IPS-18c (cell line): ENCODE measurements around the gene CFAP54.

Source experiments
- H3K4me3 ChIP-seq: 2 replicates; pipeline ENCODE4 v1.7.0; 2013; ENCODE audit warnings: low read depth, mild to moderate bottlenecking, low read length, moderate library complexity; ENCODE audit not compliant: insufficient read depth
- H3K9me3 ChIP-seq: one replicate; pipeline ENCODE4 v1.6.1; 2013; ENCODE audit warnings: mild to moderate bottlenecking, low read length, moderate library complexity; ENCODE audit not compliant: control insufficient read depth, insufficient read depth

Gene CFAP54

DNA sequence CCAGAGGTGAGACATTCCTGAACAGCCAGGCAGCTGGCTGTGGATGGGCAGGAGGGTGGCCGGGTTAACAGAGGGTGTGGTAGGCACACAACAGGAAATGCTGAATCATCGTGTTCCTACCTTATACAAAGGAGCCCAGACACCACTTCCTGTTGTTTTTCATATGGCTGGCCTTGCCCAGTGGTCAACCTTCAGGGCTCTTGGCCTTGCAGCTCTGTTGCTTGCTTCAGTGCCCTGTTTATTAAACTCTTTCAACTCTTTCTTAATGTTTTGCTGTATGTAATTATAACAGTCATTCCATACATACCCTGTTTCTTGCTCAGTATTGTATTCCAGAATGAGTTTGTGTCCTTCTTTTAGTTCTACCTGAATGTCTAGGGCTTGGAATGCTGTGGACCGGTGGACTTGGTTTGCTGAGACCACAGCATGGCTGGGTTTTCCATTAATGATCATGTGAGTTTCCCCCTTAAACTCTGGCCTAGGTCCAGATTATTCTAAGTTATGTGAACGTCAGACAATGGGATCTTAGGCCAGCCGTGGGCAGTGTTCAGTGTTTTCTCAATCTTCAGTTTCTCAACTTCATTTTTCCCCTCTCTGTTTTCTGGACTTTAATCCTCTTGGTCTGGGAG, 11.9 kb downstream of the CFAP54 start:
- H3K4me3 ChIP-seq = no peak overlapping the region
- H3K9me3 ChIP-seq = no peaks in the 10 kb centered on the region

DNA sequence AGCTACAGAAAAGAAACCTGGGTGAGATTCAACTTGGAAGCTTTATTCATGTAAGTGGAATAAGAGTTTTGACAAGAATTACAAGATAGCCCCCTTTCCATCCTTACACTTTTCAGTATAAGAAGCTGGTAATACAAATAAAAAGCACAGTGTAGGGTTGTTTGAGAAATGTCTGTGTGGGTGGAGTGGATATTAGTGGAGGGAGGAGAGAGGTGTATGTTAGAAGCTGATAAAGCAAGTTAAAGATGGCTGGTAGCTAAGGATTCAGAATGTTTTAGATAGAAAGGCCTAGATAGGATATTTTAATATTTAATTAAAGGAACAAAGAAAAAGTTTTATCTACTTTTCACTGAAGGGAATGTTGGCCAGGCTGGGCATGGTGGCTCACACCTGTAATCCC, 12.5 kb downstream of the CFAP54 start:
- Histone ChIP-seq H3K4me3 (no peak overlapping the region), H3K9me3 (no peaks in the 10 kb centered on the region)

DNA sequence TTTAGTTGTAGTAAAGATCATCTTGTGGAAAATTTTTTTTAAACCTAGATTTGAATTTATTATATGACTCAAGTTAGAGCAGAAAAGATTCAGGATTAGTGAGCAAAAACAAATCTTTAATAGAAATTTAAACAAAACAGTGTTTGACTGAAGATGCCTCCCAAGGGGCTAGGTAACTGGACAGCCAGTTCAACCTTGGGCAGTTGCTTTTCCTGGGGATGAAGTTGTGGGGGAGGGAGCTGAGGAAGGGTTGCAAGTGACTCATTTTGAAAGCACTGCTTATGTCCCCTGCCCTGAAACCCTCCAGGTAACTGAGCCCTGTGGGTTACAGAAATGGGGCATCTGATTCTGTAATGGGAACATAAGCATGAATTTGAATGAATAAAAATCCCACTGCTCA, 13.1 kb downstream of the CFAP54 start:
- Histone ChIP-seq H3K9me3 (no peaks in the 10 kb centered on the region), H3K4me3 (no peak overlapping the region)

DNA sequence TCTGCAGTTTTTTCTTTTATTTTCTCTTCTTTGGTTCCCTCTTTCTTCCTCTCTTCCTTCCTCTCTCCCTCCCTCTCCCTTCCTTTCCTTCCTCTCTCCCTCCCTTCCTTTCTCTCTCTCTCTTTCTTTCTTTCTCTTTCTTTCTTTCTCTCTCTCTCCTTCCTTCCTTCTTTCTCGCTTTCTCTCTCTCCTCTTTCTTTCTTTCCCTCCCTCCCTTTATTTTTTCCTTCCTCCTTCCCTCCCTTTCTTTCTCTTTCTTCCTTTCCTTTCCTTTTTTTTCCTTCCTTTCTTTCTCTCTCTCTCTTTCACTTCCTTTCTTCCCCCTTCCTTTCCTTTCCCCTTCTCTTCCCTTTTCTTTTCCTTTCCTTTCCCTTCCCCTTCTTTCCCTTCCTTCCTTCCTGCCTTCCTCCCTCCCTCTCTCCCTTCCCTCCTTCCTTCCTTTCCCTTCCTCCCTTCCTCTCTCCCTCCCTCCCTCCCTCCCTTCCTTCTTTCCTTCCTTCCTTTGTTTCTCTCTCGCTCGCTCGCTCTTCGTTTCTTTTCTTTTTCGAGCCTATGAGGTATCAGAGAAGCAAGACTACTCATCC, 13.7 kb downstream of the CFAP54 start:
- Histone ChIP-seq H3K4me3 (no peak overlapping the region), H3K9me3 (no peaks in the 10 kb centered on the region)

DNA sequence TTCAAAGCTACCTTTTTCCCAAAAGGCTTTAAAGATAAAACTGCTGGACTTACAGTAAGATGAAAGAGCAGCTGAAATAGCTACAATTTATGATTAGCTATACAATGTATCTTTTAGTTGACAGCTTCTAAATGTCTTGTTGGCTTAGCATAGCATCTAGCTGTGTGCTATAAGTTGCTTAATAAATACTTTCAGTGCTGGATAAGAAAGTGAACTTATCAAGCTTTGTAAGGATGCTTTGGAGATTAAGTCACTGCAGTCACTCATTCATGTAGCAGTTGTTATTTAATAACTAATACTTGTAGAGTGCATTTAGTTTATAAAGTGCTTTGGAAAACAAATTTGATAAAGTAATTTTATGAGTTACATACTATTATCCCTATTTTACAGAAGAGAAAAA, 14.6 kb downstream of the CFAP54 start:
- Histone ChIP-seq H3K4me3 (no peak overlapping the region), H3K9me3 (no peaks in the 10 kb centered on the region)

DNA sequence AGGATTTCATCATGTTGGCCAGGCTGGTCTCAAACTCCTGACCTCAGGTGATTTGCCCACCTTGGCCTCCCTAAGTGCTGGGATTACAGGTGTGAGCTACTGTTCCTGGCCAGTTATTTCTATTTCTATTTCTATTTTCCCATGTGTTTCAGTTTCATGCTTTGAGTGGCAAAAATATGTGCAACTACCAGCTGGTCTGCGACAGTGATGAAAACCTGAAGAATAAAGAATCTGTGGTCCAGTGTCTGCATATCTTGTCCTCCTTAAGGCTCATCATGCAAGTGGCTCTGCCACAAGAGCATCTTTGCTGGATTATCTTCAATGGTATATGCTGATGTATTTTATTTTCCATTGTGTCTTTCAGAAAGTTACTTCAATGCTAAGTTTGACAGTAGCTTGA, 17.4 kb downstream of the CFAP54 start:
- Histone ChIP-seq H3K4me3 (no peak overlapping the region), H3K9me3 (no peaks in the 10 kb centered on the region)

DNA sequence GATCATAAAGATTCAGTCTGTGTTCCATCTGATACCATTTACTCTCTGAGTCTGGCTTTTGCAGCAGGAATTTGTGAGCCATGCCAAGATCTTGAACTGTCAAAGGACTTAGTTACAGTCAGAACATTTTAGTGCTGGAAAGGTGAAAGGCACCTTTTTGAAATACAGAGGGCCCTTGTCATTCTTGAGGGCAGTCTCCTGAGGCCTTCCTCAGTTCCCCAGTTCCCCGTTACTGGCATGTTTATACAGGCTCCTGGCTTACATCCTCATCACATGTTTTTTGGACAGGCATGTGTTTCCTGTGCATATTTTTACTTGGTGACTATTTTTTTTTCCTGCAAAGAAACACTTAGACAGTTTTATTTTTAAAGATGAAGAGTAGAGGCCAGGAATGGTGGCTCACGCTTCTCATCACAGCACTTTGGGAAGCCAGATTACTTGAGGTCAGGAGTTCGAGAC, 21.0 kb downstream of the CFAP54 start:
- H3K9me3 ChIP-seq = no peaks in the 10 kb centered on the region
- H3K4me3 ChIP-seq = no peak overlapping the region

DNA sequence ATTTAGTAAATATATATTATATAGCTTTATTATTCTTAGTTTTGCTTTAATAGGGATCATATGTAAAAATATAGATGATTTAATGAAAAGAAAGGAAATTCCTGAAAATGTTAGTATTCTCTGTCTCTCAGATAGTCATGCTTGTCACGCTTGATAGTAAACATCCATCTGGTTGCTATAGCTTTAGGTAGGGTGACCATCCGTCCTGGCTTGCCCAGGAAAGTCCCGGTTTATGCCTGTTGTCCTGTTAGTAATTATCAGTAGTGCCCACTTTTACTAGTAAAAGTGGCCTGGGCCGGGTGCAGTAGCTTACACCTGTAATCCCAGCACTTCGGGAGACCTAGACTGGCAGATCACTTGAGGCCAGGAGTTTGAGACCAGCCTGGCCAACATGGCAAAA, 23.8 kb downstream of the CFAP54 start:
- Histone ChIP-seq H3K4me3 (no peak overlapping the region), H3K9me3 (peaks cover 2% of the 10 kb centered on the region)

DNA sequence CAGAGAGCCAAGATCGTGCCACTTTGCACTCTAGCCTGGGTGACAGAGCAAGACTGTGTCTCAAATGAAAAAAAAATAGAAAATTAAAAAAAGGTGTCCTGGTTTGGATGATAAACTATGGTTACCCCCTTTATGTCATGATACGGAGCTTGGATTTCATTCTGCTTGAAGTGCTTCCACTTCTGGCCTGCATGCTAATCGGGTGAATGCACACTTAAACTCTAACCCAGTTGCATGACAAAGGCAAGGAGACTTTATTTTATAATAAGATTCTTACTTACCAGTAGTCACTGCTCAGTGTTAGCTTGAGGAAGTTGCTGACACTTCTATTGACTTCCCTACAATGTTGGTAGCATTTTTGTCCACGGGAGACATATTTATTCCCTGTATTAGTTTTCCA, 24.3 kb downstream of the CFAP54 start:
- peaks cover 2% of the 10 kb centered on the region for H3K9me3 ChIP-seq
- H3K4me3 ChIP-seq = no peak overlapping the region

DNA sequence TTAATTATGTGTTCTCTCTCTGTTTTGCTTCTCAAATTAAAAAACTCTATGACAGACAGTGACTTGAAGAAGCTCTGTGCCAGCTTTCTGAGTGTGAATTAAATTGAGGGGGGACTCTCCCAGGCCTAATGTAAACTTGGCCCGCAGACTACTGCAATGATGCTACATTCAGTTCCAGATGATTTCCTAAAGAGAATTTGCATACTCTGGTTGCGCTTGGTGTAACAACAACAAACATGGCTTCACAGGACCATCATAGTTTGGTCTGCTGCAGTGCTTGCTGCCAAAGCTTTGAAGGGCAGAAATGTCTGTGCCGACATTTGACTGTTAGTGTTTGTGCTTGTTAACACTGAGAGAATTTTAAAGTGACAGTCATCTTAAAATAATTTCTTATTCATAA, 25.0 kb downstream of the CFAP54 start:
- peaks cover 2% of the 10 kb centered on the region for H3K9me3 ChIP-seq
- no peak overlapping the region for H3K4me3 ChIP-seq

DNA sequence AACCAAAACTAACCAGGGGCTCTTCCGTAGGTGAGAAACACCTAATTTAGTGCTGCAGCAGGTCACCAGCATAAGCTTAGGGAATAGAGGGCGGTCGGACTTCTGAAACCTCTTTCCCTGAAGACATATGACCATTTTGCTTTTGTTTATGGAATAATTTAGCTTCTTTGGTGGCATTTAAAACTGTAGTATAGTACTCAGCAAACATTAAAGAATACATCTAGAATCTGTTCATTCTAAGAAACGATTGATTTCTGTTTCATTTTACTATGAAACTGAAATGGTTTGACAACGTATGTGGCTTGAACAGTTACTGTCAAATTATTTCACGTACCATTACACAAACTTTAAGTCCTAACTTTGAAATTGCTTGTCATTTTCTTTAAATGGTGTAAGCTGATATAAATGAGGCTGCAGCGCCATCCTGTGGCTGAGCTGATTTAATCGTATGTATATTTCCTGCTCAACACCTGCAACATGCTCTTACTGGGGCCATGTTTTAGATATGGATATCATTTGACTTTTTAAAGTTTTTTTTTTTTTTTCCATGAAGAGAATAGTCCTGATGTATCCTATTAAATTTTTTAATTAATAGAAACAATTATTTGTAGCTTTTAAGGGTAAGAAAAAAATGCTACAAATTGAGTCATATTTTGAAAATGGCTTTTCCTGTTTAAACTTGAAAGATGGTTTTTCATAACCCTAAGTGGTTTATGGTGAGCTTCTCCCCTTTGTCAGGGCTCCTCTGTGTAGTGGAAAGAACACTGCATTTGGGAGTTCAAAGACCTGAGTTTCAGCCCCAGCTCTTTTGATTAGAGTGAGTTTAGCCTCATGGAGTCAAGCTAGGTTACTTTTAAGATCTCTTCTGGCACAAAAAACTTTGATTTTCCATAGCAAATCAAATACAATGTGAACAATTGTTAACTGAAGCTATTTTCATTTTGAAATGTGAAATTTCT, 27.4 kb downstream of the CFAP54 start:
- no peak overlapping the region for H3K4me3 ChIP-seq
- peaks cover 2% of the 10 kb centered on the region for H3K9me3 ChIP-seq

DNA sequence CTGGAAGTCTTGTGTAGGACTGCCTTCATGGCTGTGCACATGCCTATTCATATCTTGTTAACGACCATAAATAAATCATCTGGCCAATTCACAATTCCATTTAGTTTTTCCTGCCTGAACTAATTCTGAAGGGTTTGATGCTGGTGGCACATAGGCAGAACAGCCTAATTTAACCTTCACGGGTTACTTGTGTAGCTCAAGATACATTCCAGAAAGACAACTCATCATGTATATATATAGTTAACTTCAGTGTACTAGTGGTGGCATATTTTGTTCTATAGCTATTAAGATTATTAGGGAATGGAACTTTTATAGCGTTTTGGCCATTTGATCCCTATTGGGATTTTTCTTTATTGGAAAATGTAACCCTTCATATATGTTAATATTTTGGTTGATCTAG, 31.4 kb downstream of the CFAP54 start:
- no peak overlapping the region for H3K4me3 ChIP-seq
- no peaks in the 10 kb centered on the region for H3K9me3 ChIP-seq

DNA sequence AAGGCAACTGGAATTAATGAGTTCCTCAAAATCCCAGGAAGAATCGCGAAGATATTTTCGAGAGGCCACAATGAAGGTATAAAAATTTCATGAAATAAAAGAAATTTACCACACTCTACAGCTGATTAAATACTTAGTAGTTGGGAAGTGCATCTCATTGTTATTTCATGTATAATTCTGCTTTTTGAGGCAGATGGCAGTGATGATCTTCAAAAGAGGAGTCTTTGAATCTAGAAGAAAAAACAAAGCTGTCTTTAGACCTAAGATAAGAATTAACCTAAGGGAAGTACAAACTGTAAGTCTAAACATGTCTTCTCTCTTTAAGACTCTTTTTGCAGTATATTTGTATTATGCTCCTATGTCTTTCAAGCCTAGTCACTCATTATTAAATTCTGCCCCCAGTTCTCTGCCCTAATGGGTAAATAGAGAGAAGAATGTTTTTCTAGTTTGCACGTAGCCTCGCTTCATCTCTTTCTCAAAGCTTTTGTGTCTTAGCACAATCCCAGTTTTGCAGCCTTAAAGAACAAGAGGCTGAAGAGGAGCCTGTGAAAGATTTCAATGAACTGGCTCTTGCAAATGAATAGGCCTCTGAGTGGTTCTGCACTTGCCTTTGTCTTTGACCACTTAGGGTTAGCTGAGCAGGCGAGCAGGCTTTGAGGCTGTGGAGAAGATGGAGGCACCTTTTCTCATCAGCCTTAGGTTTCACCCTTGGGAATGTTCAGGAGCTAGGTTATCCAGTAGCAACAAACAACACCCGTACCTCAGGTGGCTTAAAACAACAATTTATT, 32.7 kb downstream of the CFAP54 start:
- Histone ChIP-seq H3K9me3 (no peaks in the 10 kb centered on the region), H3K4me3 (no peak overlapping the region)

DNA sequence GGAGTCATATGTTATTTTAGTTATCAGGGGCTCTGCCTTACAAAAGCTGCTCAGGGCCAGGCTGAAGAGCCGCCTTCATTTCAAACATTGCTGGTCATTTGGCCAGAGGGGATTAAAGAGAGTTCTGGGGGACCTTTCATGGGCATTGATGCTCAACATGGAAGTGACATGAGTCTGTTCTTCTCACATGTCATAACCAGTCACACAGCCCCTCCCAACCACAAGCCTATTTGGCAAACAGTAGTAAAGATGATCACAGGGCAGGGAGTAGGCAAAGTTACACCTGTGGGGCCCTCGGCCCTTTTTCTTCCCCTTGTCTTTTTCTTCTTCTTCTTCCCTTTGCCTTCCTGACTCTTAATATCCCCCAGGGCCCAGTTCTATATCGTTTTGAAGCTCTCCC, 33.3 kb downstream of the CFAP54 start:
- no peak overlapping the region for H3K4me3 ChIP-seq
- no peaks in the 10 kb centered on the region for H3K9me3 ChIP-seq

DNA sequence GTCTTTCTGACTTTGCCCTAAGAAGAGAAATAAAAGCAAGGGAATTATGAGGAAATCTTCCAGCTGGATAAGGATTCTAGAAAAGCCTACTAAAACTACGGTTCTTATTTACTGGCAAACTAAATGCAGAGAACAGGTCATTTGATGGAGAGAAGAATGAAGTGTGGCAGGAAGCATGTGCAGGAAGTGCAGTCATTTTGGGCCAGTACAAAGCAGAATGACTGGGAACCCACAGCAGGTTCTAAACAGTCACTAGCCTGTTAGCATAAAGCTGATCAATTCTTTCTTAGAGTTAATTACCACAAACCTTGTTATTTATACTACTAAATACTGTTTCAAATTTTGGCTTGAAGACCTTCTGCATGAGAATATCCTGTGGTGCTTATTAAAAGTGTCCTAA, 36.7 kb downstream of the CFAP54 start:
- Histone ChIP-seq H3K9me3 (no peaks in the 10 kb centered on the region), H3K4me3 (no peak overlapping the region)

DNA sequence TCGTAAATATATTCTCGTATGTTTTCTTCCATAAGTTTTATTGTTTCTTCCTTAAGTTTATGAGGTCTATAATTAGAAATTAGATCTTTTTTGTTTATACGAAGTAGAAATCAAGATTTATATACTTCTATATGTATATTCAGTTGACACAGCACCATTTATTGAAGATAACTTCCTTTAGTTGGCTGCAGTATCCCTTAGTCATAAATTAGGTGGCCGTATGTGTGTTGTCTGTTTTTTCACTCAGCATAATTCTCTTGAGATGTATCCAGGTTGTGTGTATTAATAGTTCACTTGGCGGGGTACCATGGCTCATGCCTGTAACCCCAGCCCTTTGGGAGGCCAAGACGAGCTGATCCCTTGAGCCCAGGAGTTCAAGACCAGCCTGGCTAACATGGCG, 40.5 kb downstream of the CFAP54 start:
- Histone ChIP-seq H3K4me3 (no peak overlapping the region), H3K9me3 (no peaks in the 10 kb centered on the region)

DNA sequence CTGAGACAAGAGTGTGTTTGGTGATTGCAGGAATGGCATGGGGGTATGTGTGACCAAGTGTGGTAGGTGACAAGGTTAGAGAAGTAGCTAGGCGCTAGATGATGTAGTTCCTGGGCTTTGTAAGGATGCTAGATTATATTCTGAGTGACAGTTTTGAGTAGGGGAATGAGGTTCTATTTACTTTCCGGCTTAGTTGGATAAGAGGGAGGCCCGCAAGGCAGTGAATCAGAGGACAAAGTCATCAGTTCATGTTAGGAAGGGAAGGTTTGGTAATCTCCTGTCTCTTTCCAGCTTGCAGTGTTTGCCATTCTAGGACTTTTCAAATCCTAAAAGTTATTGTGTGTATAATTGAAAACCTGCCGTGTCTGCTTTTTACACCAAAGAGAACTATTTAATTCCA, 45.0 kb downstream of the CFAP54 start:
- H3K4me3 ChIP-seq = no peak overlapping the region
- no peaks in the 10 kb centered on the region for H3K9me3 ChIP-seq
